Liver (tissue), 9 donors: ENCODE results near the gene ZSCAN30. TPM values are rescaled to one million over a fixed set of nuclear protein-coding genes. Genes with fewer than 3 reads are reported as not detected.

Source experiments
- DNase-seq: peaks from one replicate; pipeline ENCODE4 v3.0.0-alpha.2; 2017; ENCODE audit warnings: low spot score
- H3K27ac ChIP-seq, 2 donors: one replicate each; pipeline ENCODE4 v1.7.0; 2013; ENCODE audit warnings: inconsistent platforms in 2 of 2, low read length in 2 of 2, control low read depth in 1 of 2, low read depth in 1 of 2, mild to moderate bottlenecking in 1 of 2
- H3K27me3 ChIP-seq, 4 donors: one replicate each; pipeline versions ENCODE4 v1.6.1 to v1.7.0; 2013; ENCODE audit warnings: low read length in 3 of 4, inconsistent platforms in 1 of 4, mild to moderate bottlenecking in 1 of 4, moderate library complexity in 1 of 4; ENCODE audit not compliant: control insufficient read depth in 4 of 4, insufficient read depth in 4 of 4
- H3K36me3 ChIP-seq, 4 donors: one replicate each; pipeline versions ENCODE4 v1.6.1 to v1.7.0; 2013; ENCODE audit warnings: low read length in 3 of 4, mild to moderate bottlenecking in 3 of 4, low read depth in 1 of 4, moderate library complexity in 1 of 4; ENCODE audit not compliant: control insufficient read depth in 4 of 4, insufficient read depth in 3 of 4
- H3K4me1 ChIP-seq, 4 donors: one replicate each; pipeline versions ENCODE4 v1.6.1 to v1.7.0; 2013; ENCODE audit warnings: low read length in 3 of 4, mild to moderate bottlenecking in 3 of 4, moderate library complexity in 1 of 4; ENCODE audit not compliant: control insufficient read depth in 4 of 4, insufficient read depth in 4 of 4
- H3K4me3 ChIP-seq, 3 donors: one replicate each; pipeline versions ENCODE4 v1.6.1 to v1.7.0; 2013; ENCODE audit warnings: low read length in 3 of 3, control low read depth in 1 of 3, low read depth in 1 of 3, mild to moderate bottlenecking in 1 of 3
- H3K9ac ChIP-seq, 2 donors: one replicate each; pipeline ENCODE4 v1.7.0; 2013; ENCODE audit warnings: low read length in 2 of 2, mild to moderate bottlenecking in 2 of 2, moderate library complexity in 2 of 2, control low read depth in 1 of 2, low read depth in 1 of 2
- H3K9me3 ChIP-seq, 4 donors: one replicate each; pipeline versions ENCODE4 v1.6.1 to v1.7.0; 2013; ENCODE audit warnings: low read length in 3 of 4; ENCODE audit not compliant: control insufficient read depth in 4 of 4
- EGR1 ChIP-seq, 2 donors: IDR thresholded peaks; 2 replicates each; pipeline ENCODE4 v1.6.1; 2016 to 2018; ENCODE audit warnings: antibody characterized with exemption in 2 of 2, low read depth in 2 of 2
- FOXA1 ChIP-seq: IDR thresholded peaks from 2 replicates; pipeline ENCODE4 v1.6.1; 2016; ENCODE audit warnings: antibody characterized with exemption
- FOXA2 ChIP-seq: IDR thresholded peaks from 2 replicates; pipeline ENCODE4 v1.6.1; 2016; ENCODE audit warnings: antibody characterized with exemption
- HNF4A ChIP-seq, 2 donors: conservative IDR thresholded peaks; 2 replicates each; pipeline ENCODE4 v1.6.1; 2016; ENCODE audit warnings: antibody characterized with exemption in 2 of 2, mild to moderate bottlenecking in 2 of 2
- HNF4G ChIP-seq: IDR thresholded peaks from 2 replicates; pipeline ENCODE4 v1.6.1; 2016; ENCODE audit warnings: antibody characterized with exemption
- JUND ChIP-seq, 2 donors: IDR thresholded peaks; 2 replicates each; pipeline ENCODE4 v1.6.1; 2016; ENCODE audit warnings: antibody characterized with exemption in 2 of 2
- MAX ChIP-seq: IDR thresholded peaks from 2 replicates; pipeline ENCODE4 v1.6.1; 2016; ENCODE audit warnings: antibody characterized with exemption
- NR2F2 ChIP-seq: IDR thresholded peaks from 2 replicates; pipeline ENCODE4 v1.6.1; 2016; ENCODE audit warnings: antibody characterized with exemption
- RAD21 ChIP-seq, 2 donors: IDR thresholded peaks; 2 replicates each; pipeline ENCODE4 v1.6.1; 2016; ENCODE audit warnings: antibody characterized with exemption in 2 of 2, mild to moderate bottlenecking in 2 of 2
- REST ChIP-seq: IDR thresholded peaks from 2 replicates; pipeline ENCODE4 v1.6.1; 2016; ENCODE audit warnings: antibody characterized with exemption, mild to moderate bottlenecking
- RXRA ChIP-seq, 2 donors: IDR thresholded peaks; 2 replicates each; pipeline ENCODE4 v1.6.1; 2017 to 2018; ENCODE audit warnings: antibody characterized with exemption in 2 of 2, mild to moderate bottlenecking in 1 of 2
- SP1 ChIP-seq: IDR thresholded peaks from 2 replicates; pipeline ENCODE4 v1.6.1; 2018; ENCODE audit warnings: antibody characterized with exemption, mild to moderate bottlenecking
- TAF1 ChIP-seq: conservative IDR thresholded peaks from 2 replicates; pipeline ENCODE4 v1.6.1; 2016; ENCODE audit warnings: antibody characterized with exemption, mild to moderate bottlenecking
- YY1 ChIP-seq: IDR thresholded peaks from 2 replicates; pipeline ENCODE4 v1.6.1; 2016; ENCODE audit warnings: antibody characterized with exemption, mild to moderate bottlenecking
- ZBTB33 ChIP-seq: IDR thresholded peaks from 2 replicates; pipeline ENCODE4 v1.6.1; 2016; ENCODE audit warnings: antibody characterized with exemption
- WGBS: extraction: QIAGEN DNeasy Blood & Tissue Kit; methylation state at CpG from one replicate; pipeline ENCODE4 v1.1.7; 2013; 5-methylcytosine and 5-hydroxymethylcytosine counted together
- polyA plus RNA-seq, 2 donors: library from polyadenylated mRNA; stranded (reverse) in 1 of 2; unstranded in 1 of 2; fragments of 200-250 nt in 1 of 2; fragments of >200 nt in 1 of 2; fragmentation: Nextera tagmentation in 1 of 2; extraction: Ambion mirVana in 1 of 2; gene quantifications; one replicate each; pipeline versions ENCODE4 v1.2.1 to v1.2.3, GENCODE V29; 2013 to 2015
- total RNA-seq, 2 donors: library from RNA; depleted of rRNA; stranded (reverse); fragments of >200 nt; gene quantifications; one replicate each; pipeline ENCODE4 v1.2.3, GENCODE V29; 2014
- TF ChIP-seq, protein P1 (sequence below): fragments of 150-350 bp; IDR thresholded peaks from 2 replicates; pipeline ENCODE4 v1.5.1; 2017; ENCODE audit warnings: improper control_type of control experiment, low read depth, low read length; ENCODE audit not compliant: missing input control
- TF ChIP-seq, protein P2 (sequence below): IDR thresholded peaks from 2 replicates; pipeline ENCODE4 v1.6.1; 2016; ENCODE audit warnings: antibody characterized with exemption
- donor health status: healthy.
- donor health status: healthy.
- donor health status: healthy.
- donor health status: healthy.
- donor health status: healthy.

ZSCAN30 gene
- total and polyA plus RNA-seq, 4 donors, result 2.3 to 10.4 (median 5.6) TPM

GRCh38 chr18:35203067-35203466 lies 87.0 kb downstream of the ZSCAN30 start:
- WGBS, result 74% methylated on average over 3 of the region's 3 CpGs

GRCh38 chr18:35201256-35201931 lies 88.6 kb downstream of the ZSCAN30 start:
- H3K27ac ChIP-seq, result no peak overlapping the region
- H3K9me3 ChIP-seq, result peaks cover 0 to 4% (median 0%) of the 10 kb centered on the region in 4 donors
- no peak overlapping the region for H3K9ac ChIP-seq
- no peaks in the 10 kb centered on the region for H3K36me3 ChIP-seq
- 82% methylated on average over 5 of the region's 5 CpGs for WGBS
- no peaks in the 10 kb centered on the region for H3K4me1 ChIP-seq
- H3K4me3 ChIP-seq, result no peak overlapping the region
- DNase-seq, result no peak
- H3K27me3 ChIP-seq, result no peaks in the 10 kb centered on the region
- no peak for TF ChIP-seq ZBTB33
- TF ChIP-seq MAX, result no peak
- no peak for TF ChIP-seq FOXA1
- no peak for TF ChIP-seq JUND (IDR thresholded peaks at IDR 0.05)
- TF ChIP-seq RAD21 (IDR thresholded peaks at IDR 0.05), result no peak
- no peak for TF ChIP-seq FOXA2
- no peak for TF ChIP-seq HNF4A (conservative IDR thresholded peaks at IDR 0.05)
- TF ChIP-seq YY1, result no peak
- TF ChIP-seq, protein P1, sequence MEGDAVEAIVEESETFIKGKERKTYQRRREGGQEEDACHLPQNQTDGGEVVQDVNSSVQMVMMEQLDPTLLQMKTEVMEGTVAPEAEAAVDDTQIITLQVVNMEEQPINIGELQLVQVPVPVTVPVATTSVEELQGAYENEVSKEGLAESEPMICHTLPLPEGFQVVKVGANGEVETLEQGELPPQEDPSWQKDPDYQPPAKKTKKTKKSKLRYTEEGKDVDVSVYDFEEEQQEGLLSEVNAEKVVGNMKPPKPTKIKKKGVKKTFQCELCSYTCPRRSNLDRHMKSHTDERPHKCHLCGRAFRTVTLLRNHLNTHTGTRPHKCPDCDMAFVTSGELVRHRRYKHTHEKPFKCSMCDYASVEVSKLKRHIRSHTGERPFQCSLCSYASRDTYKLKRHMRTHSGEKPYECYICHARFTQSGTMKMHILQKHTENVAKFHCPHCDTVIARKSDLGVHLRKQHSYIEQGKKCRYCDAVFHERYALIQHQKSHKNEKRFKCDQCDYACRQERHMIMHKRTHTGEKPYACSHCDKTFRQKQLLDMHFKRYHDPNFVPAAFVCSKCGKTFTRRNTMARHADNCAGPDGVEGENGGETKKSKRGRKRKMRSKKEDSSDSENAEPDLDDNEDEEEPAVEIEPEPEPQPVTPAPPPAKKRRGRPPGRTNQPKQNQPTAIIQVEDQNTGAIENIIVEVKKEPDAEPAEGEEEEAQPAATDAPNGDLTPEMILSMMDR, result no peak
- TF ChIP-seq RXRA (IDR thresholded peaks at IDR 0.05), result no peak
- TF ChIP-seq HNF4G, result no peak
- no peak for TF ChIP-seq SP1
- TF ChIP-seq, protein P2, sequence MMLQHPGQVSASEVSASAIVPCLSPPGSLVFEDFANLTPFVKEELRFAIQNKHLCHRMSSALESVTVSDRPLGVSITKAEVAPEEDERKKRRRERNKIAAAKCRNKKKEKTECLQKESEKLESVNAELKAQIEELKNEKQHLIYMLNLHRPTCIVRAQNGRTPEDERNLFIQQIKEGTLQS, result no peak
- no peak for TF ChIP-seq REST
- no peak for TF ChIP-seq EGR1 (IDR thresholded peaks at IDR 0.05; ENCODE audit: low read depth in 2 of 2)

More at GRCh38 chr18:35203067-35203466, 87.0 kb downstream of the ZSCAN30 start:
- Histone ChIP-seq H3K9me3 (peaks cover 0 to 4% (median 0%) of the 10 kb centered on the region in 4 donors), H3K27ac (no peak overlapping the region), H3K36me3 (no peaks in the 10 kb centered on the region), H3K4me1 (no peaks in the 10 kb centered on the region), H3K9ac (no peak overlapping the region), H3K27me3 (no peaks in the 10 kb centered on the region), H3K4me3 (no peak overlapping the region)
- peak; percentile 35 for TF ChIP-seq REST
- TF ChIP-seq TAF1, result no peak
- no peak for TF ChIP-seq NR2F2
- no peak for DNase-seq
